ENCODE data around the gene SNAP25. TPM values are rescaled to one million over a fixed set of nuclear protein-coding genes. Genes with fewer than 3 reads are reported as not detected.

The SNAP25 gene
- total RNA-seq, 1 donor from 2014 or later = 5.6 TPM

DNA sequence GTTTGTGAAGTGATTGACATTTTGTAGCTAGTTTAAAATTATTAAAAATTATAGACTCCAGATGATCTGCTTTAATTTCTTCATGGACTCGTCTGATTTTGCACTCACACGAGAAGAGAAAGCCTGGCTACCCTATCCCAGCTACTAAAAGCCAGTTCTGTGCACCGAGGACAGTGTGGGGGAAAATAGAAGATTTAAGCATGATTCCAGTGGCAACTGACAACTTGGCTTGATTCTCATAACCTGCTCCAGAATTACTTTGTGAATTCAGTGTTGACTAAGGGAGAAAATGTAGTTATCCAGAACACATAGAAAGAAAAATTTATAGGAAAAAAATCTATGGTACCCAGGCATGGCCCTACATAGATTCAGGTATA lies 88.7 kb downstream of the SNAP25 start:
- H3K36me3 ChIP-seq = no peaks in the 10 kb centered on the region
- H3K27me3 ChIP-seq = no peaks in the 10 kb centered on the region
- DNase-seq (ENCODE audit: extremely low spot score in 2 of 2) = no peak
- no peaks in the 10 kb centered on the region for H3K4me1 ChIP-seq
- intact Hi-C loops (cut with DNase I) = no loop called here
- TF ChIP-seq POLR2A (IDR thresholded peaks at IDR 0.05) = no peak
- TF ChIP-seq, protein P1, sequence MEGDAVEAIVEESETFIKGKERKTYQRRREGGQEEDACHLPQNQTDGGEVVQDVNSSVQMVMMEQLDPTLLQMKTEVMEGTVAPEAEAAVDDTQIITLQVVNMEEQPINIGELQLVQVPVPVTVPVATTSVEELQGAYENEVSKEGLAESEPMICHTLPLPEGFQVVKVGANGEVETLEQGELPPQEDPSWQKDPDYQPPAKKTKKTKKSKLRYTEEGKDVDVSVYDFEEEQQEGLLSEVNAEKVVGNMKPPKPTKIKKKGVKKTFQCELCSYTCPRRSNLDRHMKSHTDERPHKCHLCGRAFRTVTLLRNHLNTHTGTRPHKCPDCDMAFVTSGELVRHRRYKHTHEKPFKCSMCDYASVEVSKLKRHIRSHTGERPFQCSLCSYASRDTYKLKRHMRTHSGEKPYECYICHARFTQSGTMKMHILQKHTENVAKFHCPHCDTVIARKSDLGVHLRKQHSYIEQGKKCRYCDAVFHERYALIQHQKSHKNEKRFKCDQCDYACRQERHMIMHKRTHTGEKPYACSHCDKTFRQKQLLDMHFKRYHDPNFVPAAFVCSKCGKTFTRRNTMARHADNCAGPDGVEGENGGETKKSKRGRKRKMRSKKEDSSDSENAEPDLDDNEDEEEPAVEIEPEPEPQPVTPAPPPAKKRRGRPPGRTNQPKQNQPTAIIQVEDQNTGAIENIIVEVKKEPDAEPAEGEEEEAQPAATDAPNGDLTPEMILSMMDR (IDR thresholded peaks at IDR 0.05) = no peak
- TF ChIP-seq POLR2AphosphoS5 (IDR thresholded peaks at IDR 0.05; ENCODE audit: insufficient read depth in 1 of 2, low read depth in 1 of 2) = no peak
- H3K4me3 ChIP-seq = no peak overlapping the region
- H3K27ac ChIP-seq = no peak overlapping the region
- H3K9me3 ChIP-seq = no peaks in the 10 kb centered on the region

DNA sequence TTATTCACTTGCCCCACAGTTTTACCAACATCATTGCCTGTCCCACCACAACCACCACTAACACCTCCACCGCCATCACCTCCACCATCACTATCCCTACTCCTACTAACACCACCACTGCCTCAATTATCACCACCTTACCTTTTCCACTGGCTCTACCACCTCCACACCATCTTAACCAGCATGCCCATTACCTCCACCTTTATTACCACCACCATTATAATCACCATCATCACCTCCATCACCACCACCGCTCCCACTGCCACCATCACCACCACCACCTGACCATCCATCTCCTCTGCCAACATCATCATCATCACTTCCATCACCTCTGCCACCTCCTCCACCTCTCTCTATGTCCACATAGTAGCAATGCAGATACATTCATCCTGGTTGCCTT lies 90.0 kb downstream of the SNAP25 start:
- TF ChIP-seq, protein P1 (IDR thresholded peaks at IDR 0.05) = no peak
- no peak for TF ChIP-seq POLR2A (IDR thresholded peaks at IDR 0.05)
- no peak for TF ChIP-seq POLR2AphosphoS5 (IDR thresholded peaks at IDR 0.05; ENCODE audit: insufficient read depth in 1 of 2, low read depth in 1 of 2)
- no peak overlapping the region for H3K27ac ChIP-seq

DNA sequence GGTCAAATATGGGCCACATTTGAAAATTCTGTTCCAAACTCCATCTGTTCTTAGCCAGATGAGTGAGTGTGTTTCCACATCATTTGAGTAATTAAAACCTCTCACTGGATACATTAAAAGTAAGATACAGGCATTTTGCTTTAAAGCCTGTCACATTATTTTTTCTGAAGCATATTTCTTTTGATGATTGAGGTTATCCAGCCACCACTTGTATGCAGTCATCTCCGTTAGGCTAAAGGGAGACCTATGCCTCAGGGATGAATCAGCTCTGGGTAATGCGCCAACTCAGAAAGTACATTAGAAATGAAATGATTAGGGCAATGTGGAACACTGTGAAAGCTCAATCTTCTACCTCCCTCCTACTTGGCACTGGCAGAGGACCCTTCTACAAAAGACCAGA lies 90.7 kb downstream of the SNAP25 start:
- TF ChIP-seq, protein P1 (IDR thresholded peaks at IDR 0.05) = no peak
- no peak for TF ChIP-seq POLR2AphosphoS5 (IDR thresholded peaks at IDR 0.05; ENCODE audit: insufficient read depth in 1 of 2, low read depth in 1 of 2)
- TF ChIP-seq POLR2A (IDR thresholded peaks at IDR 0.05) = no peak
- intact Hi-C loops (cut with DNase I) = no loop called here
- no peaks in the 10 kb centered on the region for H3K4me1 ChIP-seq
- no peaks in the 10 kb centered on the region for H3K27me3 ChIP-seq
- H3K9me3 ChIP-seq = no peaks in the 10 kb centered on the region
- H3K36me3 ChIP-seq = no peaks in the 10 kb centered on the region
- H3K4me3 ChIP-seq = no peak overlapping the region
- DNase-seq (ENCODE audit: extremely low spot score in 2 of 2) = no peak
- no peak overlapping the region for H3K27ac ChIP-seq

More for the DNA sequence above, 90.0 kb downstream of the SNAP25 start:
- Histone ChIP-seq H3K9me3 (no peaks in the 10 kb centered on the region), H3K4me3 (no peak overlapping the region), H3K4me1 (no peaks in the 10 kb centered on the region), H3K36me3 (no peaks in the 10 kb centered on the region), H3K27me3 (no peaks in the 10 kb centered on the region)
- DNase-seq (ENCODE audit: extremely low spot score in 2 of 2) = no peak
- intact Hi-C loops (cut with DNase I) = no loop called here

DNA sequence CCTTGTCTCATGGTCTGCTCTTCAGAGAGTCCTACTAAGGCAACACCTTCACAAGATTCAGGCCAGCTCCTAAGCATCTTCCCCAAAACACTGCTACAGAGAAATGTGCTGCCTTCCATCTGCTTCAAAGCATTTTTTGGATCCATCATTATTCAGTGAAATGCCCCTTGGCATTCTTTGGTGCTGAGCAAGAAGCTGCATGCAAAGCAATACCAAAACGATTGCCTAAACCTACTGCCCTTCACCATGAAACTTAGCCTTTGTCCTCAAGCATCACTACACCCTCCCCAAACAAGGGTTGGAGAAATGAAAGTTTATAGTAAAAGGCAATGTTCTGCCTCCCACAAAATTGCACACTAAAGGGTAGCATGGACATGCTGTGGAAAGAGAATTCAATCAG lies 93.5 kb downstream of the SNAP25 start:
- no peaks in the 10 kb centered on the region for H3K9me3 ChIP-seq
- H3K27ac ChIP-seq = no peak overlapping the region
- no peaks in the 10 kb centered on the region for H3K36me3 ChIP-seq
- no peaks in the 10 kb centered on the region for H3K4me1 ChIP-seq
- DNase-seq (ENCODE audit: extremely low spot score in 2 of 2) = no peak
- H3K27me3 ChIP-seq = no peaks in the 10 kb centered on the region
- H3K4me3 ChIP-seq = no peak overlapping the region
- TF ChIP-seq POLR2A (IDR thresholded peaks at IDR 0.05) = no peak
- no peak for TF ChIP-seq POLR2AphosphoS5 (IDR thresholded peaks at IDR 0.05; ENCODE audit: insufficient read depth in 1 of 2, low read depth in 1 of 2)
- TF ChIP-seq, protein P1 (IDR thresholded peaks at IDR 0.05) = no peak
- intact Hi-C loops (cut with DNase I) = no loop called here

DNA sequence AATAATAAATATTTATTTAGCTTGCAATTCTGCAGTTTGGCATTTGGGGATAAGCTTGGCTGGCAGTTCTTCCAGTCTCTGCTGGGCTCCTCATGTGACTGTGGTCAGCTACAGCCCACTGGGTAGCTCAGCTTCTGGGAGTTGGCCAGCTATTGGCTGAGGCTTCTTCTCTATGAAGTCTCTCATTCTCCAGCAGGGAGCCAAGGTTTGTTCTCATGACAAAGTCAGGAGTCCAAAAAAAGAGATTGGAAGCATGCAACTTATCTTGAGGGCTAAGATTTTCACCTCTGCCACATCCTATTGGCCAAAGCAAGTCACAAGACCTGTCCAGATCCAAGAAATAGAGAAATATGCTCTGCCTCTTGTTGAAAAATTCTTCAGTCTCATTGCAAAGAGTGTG lies 94.6 kb downstream of the SNAP25 start:
- H3K4me1 ChIP-seq = no peaks in the 10 kb centered on the region
- no peak for DNase-seq (ENCODE audit: extremely low spot score in 2 of 2)
- H3K27ac ChIP-seq = no peak overlapping the region
- intact Hi-C loops (cut with DNase I) = no loop called here
- no peak overlapping the region for H3K4me3 ChIP-seq
- TF ChIP-seq POLR2A (IDR thresholded peaks at IDR 0.05) = no peak
- no peak for TF ChIP-seq POLR2AphosphoS5 (IDR thresholded peaks at IDR 0.05; ENCODE audit: insufficient read depth in 1 of 2, low read depth in 1 of 2)
- TF ChIP-seq, protein P1 (IDR thresholded peaks at IDR 0.05) = no peak
- H3K9me3 ChIP-seq = no peaks in the 10 kb centered on the region
- no peaks in the 10 kb centered on the region for H3K27me3 ChIP-seq
- H3K36me3 ChIP-seq = no peaks in the 10 kb centered on the region

Measured in vagina (tissue), 2 donors.